Stimulated activated naive B cell treated with anti-CD40 and anti-IgM and Interleukin-4, amounts not matched to agents 10 μg/mL and 1 μg/mL and 100 μg/mL, for 72 hours (primary cell): ENCODE results near the gene WWC2.

ENCODE experiments used
- ATAC-seq, 2 donors: fragments of 150-1000 bp; cut with Tn5 transposase; replicated peaks; 2 replicates each; pipeline ENCODE4 v1.10.0; 2021; ENCODE audit warnings: moderate library complexity in 1 of 2
- DNase-seq: peaks from one replicate; pipeline ENCODE4 v3.0.0; 2021
- H3K27ac Mint-ChIP-seq: one replicate; pipeline ENCODE4 v1.8.0; 2022; ENCODE audit warnings: mild to moderate bottlenecking, mixed read lengths
- H3K27me3 Mint-ChIP-seq, 2 donors: one replicate each; pipeline ENCODE4 v1.8.0; 2022; ENCODE audit warnings: mixed read lengths in 2 of 2
- H3K36me3 Mint-ChIP-seq, 2 donors: one replicate each; pipeline ENCODE4 v1.8.0; 2022; ENCODE audit warnings: mixed read lengths in 2 of 2, mild to moderate bottlenecking in 1 of 2
- H3K4me1 Mint-ChIP-seq, 2 donors: one replicate each; pipeline ENCODE4 v1.8.0; 2022; ENCODE audit warnings: mixed read lengths in 2 of 2, mild to moderate bottlenecking in 1 of 2
- H3K4me3 Mint-ChIP-seq, 2 donors: one replicate each; pipeline ENCODE4 v1.8.0; 2022; ENCODE audit warnings: mild to moderate bottlenecking in 2 of 2, mixed read lengths in 2 of 2, moderate library complexity in 1 of 2
- H3K9me3 Mint-ChIP-seq, 2 donors: one replicate each; pipeline ENCODE4 v1.8.0; 2022; ENCODE audit warnings: mixed read lengths in 2 of 2, mild to moderate bottlenecking in 1 of 2

The WWC2 gene

DNA sequence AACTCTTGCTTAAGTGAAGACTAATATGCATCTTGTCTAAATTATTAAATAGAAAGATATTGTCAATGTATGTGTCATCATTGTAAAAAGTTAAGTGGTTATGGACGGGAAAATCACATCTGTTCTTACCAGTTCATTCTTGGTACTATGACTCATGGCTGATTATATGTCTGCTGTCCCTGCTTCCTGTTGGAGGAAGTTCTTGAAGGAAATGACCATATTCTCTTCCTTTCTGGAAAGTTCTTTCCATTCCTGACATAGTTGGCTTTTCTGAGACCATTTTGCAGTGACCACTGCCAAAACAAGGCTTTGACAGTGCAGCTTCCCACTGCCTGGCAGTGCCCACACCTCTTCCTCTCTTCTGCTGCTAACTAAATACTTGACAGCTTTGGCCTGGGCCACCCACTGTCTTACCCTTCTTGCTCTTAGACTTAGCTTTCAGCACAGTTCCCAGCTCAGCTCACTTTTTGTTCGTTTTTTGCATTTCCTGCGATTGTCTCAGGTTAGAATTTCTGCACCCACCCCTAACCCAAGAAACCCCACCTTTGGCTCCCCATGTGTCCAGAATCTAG is 236.4 kb downstream of the WWC2 start:
- H3K4me1 Mint-ChIP-seq = no peaks in the 10 kb centered on the region
- no peak overlapping the region for H3K4me3 Mint-ChIP-seq
- H3K9me3 Mint-ChIP-seq = no peaks in the 10 kb centered on the region
- ATAC-seq (no peak), DNase-seq (no peak)
- H3K27me3 Mint-ChIP-seq = peaks cover 18 to 23% of the 10 kb centered on the region in 2 donors
- no peak overlapping the region for H3K27ac Mint-ChIP-seq
- no peaks in the 10 kb centered on the region for H3K36me3 Mint-ChIP-seq

- peaks cover 20 to 22% of the 10 kb centered on the region in 2 donors for H3K27me3 Mint-ChIP-seq
- no peak overlapping the region for H3K4me3 Mint-ChIP-seq
- H3K36me3 Mint-ChIP-seq = no peaks in the 10 kb centered on the region
- H3K4me1 Mint-ChIP-seq = no peaks in the 10 kb centered on the region
- H3K9me3 Mint-ChIP-seq = no peaks in the 10 kb centered on the region
- no peak overlapping the region for H3K27ac Mint-ChIP-seq
- DNase-seq = no peak
- ATAC-seq = no peak
These were observed 238.3 kb downstream of the WWC2 start for GRCh38 chr4:183337349-183337748.

DNA sequence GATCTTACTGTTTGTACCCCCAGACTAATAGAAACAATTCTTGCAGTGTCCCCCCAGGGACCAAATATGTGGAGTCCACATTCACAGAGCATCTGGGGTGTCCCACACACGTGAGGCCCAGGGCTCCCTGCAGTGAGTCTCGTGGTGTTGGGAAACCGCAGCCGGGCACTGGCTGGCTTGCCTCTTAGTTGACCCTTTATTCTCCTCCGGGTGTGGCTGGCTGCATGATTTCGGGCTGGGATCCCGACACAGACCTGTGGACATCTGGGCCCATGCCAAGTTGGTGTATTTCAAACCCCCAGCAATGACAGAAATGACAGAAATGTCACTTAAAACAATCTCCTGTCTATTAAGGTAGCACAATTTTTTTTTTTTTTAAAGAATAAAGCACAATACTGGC is 238.8 kb downstream of the WWC2 start:
- Mint-ChIP-seq H3K27ac (no peak overlapping the region), H3K4me1 (peaks cover 0 to under 1% of the 10 kb centered on the region in 2 donors), H3K4me3 (no peak overlapping the region), H3K36me3 (no peaks in the 10 kb centered on the region), H3K9me3 (no peaks in the 10 kb centered on the region), H3K27me3 (peaks cover 16 to 17% of the 10 kb centered on the region in 2 donors)
- ATAC-seq = no peak
- no peak for DNase-seq

- Mint-ChIP-seq H3K4me1 (peaks cover 2 to 6% of the 10 kb centered on the region in 2 donors), H3K27me3 (peaks cover 29 to 36% of the 10 kb centered on the region in 2 donors), H3K4me3 (peak overlapping the region; percentile 23 to 47), H3K36me3 (no peaks in the 10 kb centered on the region), H3K9me3 (no peaks in the 10 kb centered on the region), H3K27ac (no peak overlapping the region)
- ATAC-seq (peak; percentile 52 to 69), DNase-seq (no peak)
These were observed 243.8 kb downstream of the WWC2 start for GRCh38 chr4:183342541-183343533.

DNA sequence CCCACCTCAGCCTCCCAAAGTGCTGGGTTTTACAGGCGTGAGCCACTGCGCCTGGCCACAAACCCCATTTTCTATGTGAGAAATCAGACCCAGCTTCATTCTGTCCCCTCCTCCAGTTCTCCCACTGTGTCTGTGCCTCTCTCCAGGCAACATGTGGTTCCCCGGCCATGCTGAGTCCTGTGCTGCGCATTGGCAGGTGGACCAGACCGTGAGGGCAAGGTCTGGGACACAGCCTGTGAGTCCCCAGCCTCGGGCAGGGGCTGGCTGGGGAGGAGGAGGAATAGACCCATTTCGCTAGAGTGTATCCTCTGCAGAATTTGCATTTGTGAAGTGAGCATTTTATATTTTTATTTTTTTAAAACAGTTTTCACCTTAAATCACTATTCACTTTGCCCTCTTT is 244.7 kb downstream of the WWC2 start:
- no peak overlapping the region for H3K27ac Mint-ChIP-seq
- H3K4me1 Mint-ChIP-seq = peaks cover 2 to 6% of the 10 kb centered on the region in 2 donors
- no peak overlapping the region for H3K4me3 Mint-ChIP-seq
- H3K36me3 Mint-ChIP-seq = no peaks in the 10 kb centered on the region
- DNase-seq = no peak
- peaks cover 29 to 43% of the 10 kb centered on the region in 2 donors for H3K27me3 Mint-ChIP-seq
- ATAC-seq = no peak
- no peaks in the 10 kb centered on the region for H3K9me3 Mint-ChIP-seq

GRCh38 chr4:183344523-183345255 is 245.6 kb downstream of the WWC2 start:
- Mint-ChIP-seq H3K9me3 (no peaks in the 10 kb centered on the region), H3K27me3 (peaks cover 29 to 44% of the 10 kb centered on the region in 2 donors)

DNA sequence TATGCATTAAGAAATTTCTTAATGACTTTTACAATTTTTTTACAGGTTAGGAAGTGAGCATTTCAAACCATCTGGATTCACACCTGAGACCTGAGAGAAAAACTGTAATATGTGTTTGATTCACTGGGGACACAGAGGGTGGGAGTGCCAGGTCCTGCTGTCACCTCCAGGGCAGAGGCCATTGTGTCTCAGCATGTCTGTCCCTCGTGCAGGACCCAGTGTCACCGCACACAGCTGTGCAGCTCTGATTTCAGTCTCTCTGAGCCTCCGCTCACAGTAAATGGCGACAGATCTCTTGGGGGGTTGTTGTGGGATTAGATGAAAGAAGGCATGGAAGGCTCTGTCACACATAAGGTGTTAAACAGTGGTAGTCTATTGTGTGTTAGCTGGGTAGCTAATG is 246.2 kb downstream of the WWC2 start:
- ATAC-seq = no peak
- Mint-ChIP-seq H3K27ac (no peak overlapping the region), H3K4me1 (peaks cover 2 to 6% of the 10 kb centered on the region in 2 donors), H3K27me3 (peaks cover 31 to 46% of the 10 kb centered on the region in 2 donors), H3K4me3 (no peak overlapping the region), H3K9me3 (no peaks in the 10 kb centered on the region), H3K36me3 (no peaks in the 10 kb centered on the region)
- no peak for DNase-seq

More at GRCh38 chr4:183344523-183345255, 245.6 kb downstream of the WWC2 start:
- no peak for DNase-seq
- H3K27ac Mint-ChIP-seq = no peak overlapping the region
- no peak overlapping the region for H3K4me3 Mint-ChIP-seq
- no peak for ATAC-seq
- peaks cover 2 to 6% of the 10 kb centered on the region in 2 donors for H3K4me1 Mint-ChIP-seq
- no peaks in the 10 kb centered on the region for H3K36me3 Mint-ChIP-seq

DNA sequence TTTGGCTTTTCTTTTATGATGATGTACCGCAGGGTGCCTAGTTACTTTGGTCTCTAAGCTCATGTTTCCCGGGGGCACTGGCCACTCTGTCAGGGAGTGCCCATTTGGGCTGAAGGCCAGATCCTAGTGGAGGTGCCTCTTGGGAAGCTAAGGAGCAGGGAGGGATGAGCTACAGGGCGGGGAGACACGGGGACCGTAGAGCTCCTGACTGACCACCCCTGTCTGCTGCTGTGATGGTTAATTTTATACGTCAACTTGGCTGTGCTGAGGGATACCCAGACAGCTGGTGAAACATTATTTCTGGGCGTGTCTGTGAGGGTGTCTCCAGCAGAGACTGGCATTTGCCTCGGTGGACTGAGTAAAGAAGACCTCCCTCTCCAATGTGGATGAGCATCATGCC is 248.1 kb downstream of the WWC2 start:
- DNase-seq (no peak), ATAC-seq (no peak)
- Mint-ChIP-seq H3K36me3 (no peaks in the 10 kb centered on the region), H3K4me1 (peaks cover 2 to 6% of the 10 kb centered on the region in 2 donors), H3K27me3 (peaks cover 42 to 50% of the 10 kb centered on the region in 2 donors), H3K4me3 (no peak overlapping the region), H3K9me3 (no peaks in the 10 kb centered on the region), H3K27ac (no peak overlapping the region)

DNA sequence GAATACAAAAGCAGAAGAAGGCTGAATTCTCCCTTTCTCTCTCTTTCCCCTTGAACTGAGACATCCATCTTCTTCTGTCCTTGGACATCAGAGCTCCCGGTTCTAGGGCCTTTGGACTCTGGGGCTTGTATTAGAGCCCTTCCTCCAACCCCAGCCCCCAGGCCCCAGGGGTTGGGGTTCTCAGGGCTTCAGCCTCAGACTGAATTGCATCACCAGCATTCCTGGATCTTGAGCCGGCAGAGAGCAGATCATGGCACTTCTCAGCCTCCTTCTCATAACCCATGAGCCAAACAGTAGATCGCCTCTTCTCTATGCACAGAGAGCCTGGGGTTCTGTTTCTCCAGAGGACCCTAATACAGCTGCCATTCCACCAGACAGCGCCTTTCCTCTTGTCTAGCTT is 248.5 kb downstream of the WWC2 start:
- peaks cover 2 to 6% of the 10 kb centered on the region in 2 donors for H3K4me1 Mint-ChIP-seq
- no peak overlapping the region for H3K4me3 Mint-ChIP-seq
- H3K36me3 Mint-ChIP-seq = no peaks in the 10 kb centered on the region
- peaks cover 42 to 48% of the 10 kb centered on the region in 2 donors for H3K27me3 Mint-ChIP-seq
- H3K27ac Mint-ChIP-seq = no peak overlapping the region
- ATAC-seq (no peak), DNase-seq (no peak)
- H3K9me3 Mint-ChIP-seq = no peaks in the 10 kb centered on the region

DNA sequence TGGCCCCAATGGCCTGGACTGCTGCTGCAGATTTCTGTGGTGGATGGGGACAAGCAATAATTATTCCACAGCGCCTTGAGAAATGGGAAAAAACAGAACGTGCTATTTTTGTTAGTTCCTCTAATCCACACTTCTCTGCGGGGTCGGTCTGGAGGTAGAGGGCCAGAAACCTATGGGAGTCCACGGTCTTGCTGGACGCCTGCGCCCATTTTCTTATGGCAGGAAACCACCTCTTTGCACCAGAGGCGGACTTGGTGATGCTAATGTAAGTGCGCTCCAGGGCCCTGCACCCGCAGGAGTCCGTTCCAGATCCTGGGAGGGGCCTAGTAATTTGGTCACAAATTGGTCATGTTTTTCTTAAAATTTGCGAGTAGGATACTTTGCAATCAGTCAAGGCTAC is 249.1 kb downstream of the WWC2 start:
- peaks cover under 1 to 2% of the 10 kb centered on the region in 2 donors for H3K4me1 Mint-ChIP-seq
- no peak overlapping the region for H3K4me3 Mint-ChIP-seq
- H3K27me3 Mint-ChIP-seq = peaks cover 39 to 45% of the 10 kb centered on the region in 2 donors
- H3K27ac Mint-ChIP-seq = no peak overlapping the region
- no peaks in the 10 kb centered on the region for H3K36me3 Mint-ChIP-seq
- ATAC-seq (no peak), DNase-seq (no peak)
- no peaks in the 10 kb centered on the region for H3K9me3 Mint-ChIP-seq

GRCh38 chr4:183348706-183349659 is 249.9 kb downstream of the WWC2 start:
- ATAC-seq = peak; percentile 19 to 64
- peaks cover 33 to 36% of the 10 kb centered on the region in 2 donors for H3K27me3 Mint-ChIP-seq

DNA sequence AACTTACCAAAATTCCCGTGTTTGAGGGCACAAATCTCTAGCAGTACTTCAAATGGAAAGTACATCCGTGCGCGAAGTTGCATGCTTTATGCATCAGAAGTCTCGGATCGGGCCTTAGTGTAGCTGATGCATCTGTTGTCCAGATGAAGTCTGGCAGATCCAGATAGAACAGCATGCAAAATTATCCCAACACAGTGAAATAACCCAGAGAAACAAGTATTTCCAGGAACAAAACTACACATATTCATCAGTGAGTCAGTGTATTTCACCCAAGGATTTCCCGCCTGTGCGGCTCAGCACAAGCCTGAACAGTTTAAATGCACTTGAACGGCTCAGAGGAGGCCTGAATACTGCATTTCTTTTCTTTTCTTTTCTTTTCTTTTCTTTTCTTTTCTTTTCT is 250.6 kb downstream of the WWC2 start:
- Mint-ChIP-seq H3K27me3 (peaks cover 26 to 30% of the 10 kb centered on the region in 2 donors), H3K4me3 (no peak overlapping the region), H3K9me3 (no peaks in the 10 kb centered on the region), H3K36me3 (no peaks in the 10 kb centered on the region), H3K27ac (no peak overlapping the region), H3K4me1 (no peaks in the 10 kb centered on the region)
- DNase-seq (no peak), ATAC-seq (no peak)

More at GRCh38 chr4:183348706-183349659, 249.9 kb downstream of the WWC2 start:
- DNase-seq = no peak
- Mint-ChIP-seq H3K4me3 (no peak overlapping the region), H3K9me3 (no peaks in the 10 kb centered on the region), H3K36me3 (no peaks in the 10 kb centered on the region), H3K4me1 (no peaks in the 10 kb centered on the region), H3K27ac (no peak overlapping the region)

GRCh38 chr4:183350317-183351071 is 251.4 kb downstream of the WWC2 start:
- Mint-ChIP-seq H3K27me3 (peaks cover 22 to 25% of the 10 kb centered on the region in 2 donors), H3K9me3 (no peaks in the 10 kb centered on the region), H3K4me1 (no peaks in the 10 kb centered on the region), H3K4me3 (no peak overlapping the region), H3K27ac (no peak overlapping the region), H3K36me3 (no peaks in the 10 kb centered on the region)
- no peak for DNase-seq
- no peak for ATAC-seq
